ENCODE results near the gene VDAC1.
"Not testable (repeated sequence)": the region's sequence is repeated elsewhere in the genome, so short reads cannot be mapped to it uniquely, and the experiment has no call there.

The VDAC1 gene

DNA sequence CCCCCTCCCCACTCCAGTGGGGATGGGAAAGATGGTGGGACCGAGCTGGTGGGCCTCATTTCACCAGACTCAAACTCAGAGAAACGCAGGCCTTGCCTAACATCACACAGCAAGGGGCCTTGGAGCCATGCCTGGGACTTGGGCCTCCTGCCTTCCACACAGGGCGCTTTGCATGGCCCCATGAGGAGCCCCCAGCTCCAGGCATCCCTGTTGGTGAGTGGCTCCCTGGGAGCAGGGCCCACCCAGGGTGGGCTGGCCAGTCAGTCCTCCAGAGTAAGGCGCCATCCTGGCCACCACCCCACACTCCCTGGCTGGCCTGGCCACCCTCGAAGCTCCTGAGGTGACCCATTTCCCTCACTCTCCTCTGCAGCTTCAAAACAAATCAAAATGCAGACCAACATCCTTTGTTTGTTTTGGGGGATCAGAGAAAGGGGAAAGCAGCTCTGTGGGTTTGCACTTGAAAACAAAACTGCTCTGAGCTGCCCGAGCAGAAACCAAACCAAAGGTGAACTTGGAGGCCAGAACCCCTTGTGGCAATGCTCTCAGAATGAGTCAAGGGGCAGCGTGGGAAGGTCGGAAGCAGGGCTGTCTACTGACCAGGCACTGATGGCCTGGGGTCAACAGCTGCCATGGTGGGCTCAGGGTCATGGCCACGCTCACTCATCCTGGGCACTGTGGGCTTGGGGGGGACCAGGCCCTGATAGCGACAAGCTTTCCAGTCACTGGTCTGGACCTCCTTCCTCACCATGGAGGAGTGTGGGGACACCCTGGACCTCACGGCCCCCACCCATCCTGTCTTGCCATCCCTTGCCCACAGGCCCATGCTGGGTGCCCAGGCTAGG, 37.0 kb upstream of the VDAC1 start:
- H3K27me3 ChIP-seq (ENCODE audit: control insufficient read depth, insufficient read depth, low read length) = no peaks in the 10 kb centered on the region
- no peaks in the 10 kb centered on the region for H3K9me3 ChIP-seq (ENCODE audit: control insufficient read depth, insufficient read depth, low read length)
- H3K36me3 ChIP-seq (ENCODE audit: control insufficient read depth, insufficient read depth, low read length) = no peaks in the 10 kb centered on the region
- H3K4me3 ChIP-seq (ENCODE audit: low read depth, low read length) = no peak overlapping the region
- no peak overlapping the region for H3K27ac ChIP-seq (ENCODE audit: low read depth, low read length)
- H3K9ac ChIP-seq (ENCODE audit: low read depth, low read length) = no peak overlapping the region
- peaks cover 12% of the 10 kb centered on the region; the same call in 1 of the 2 replicates for H3K4me1 ChIP-seq (ENCODE audit: control insufficient read depth, insufficient read depth, low read length)

- no peaks in the 10 kb centered on the region for H3K9me3 ChIP-seq (ENCODE audit: control insufficient read depth, insufficient read depth, low read length)
- H3K36me3 ChIP-seq (ENCODE audit: control insufficient read depth, insufficient read depth, low read length) = no peaks in the 10 kb centered on the region
- H3K27ac ChIP-seq (ENCODE audit: low read depth, low read length) = no peak overlapping the region
- H3K4me3 ChIP-seq (ENCODE audit: low read depth, low read length) = no peak overlapping the region
- H3K9ac ChIP-seq (ENCODE audit: low read depth, low read length) = no peak overlapping the region
- no peaks in the 10 kb centered on the region for H3K27me3 ChIP-seq (ENCODE audit: control insufficient read depth, insufficient read depth, low read length)
- peaks cover 8% of the 10 kb centered on the region; the same call in 1 of the 2 replicates for H3K4me1 ChIP-seq (ENCODE audit: control insufficient read depth, insufficient read depth, low read length)
Observed at GRCh38 chr5:134038138-134038537, 33.4 kb upstream of the VDAC1 start.

- no peaks in the 10 kb centered on the region for H3K9me3 ChIP-seq (ENCODE audit: control insufficient read depth, insufficient read depth, low read length)
- no peak overlapping the region for H3K27ac ChIP-seq (ENCODE audit: low read depth, low read length)
- H3K4me3 ChIP-seq (ENCODE audit: low read depth, low read length) = no peak overlapping the region
Observed at GRCh38 chr5:134037160-134037559, 32.4 kb upstream of the VDAC1 start.

GRCh38 chr5:134034326-134034725, 29.6 kb upstream of the VDAC1 start:
- Histone ChIP-seq H3K27ac (ENCODE audit: low read depth, low read length) (no peak overlapping the region), H3K9me3 (ENCODE audit: control insufficient read depth, insufficient read depth, low read length) (no peaks in the 10 kb centered on the region), H3K36me3 (ENCODE audit: control insufficient read depth, insufficient read depth, low read length) (no peaks in the 10 kb centered on the region), H3K9ac (ENCODE audit: low read depth, low read length) (no peak overlapping the region), H3K4me1 (ENCODE audit: control insufficient read depth, insufficient read depth, low read length) (peaks cover 5% of the 10 kb centered on the region; the same call in 1 of the 2 replicates), H3K27me3 (ENCODE audit: control insufficient read depth, insufficient read depth, low read length) (no peaks in the 10 kb centered on the region), H3K4me3 (ENCODE audit: low read depth, low read length) (no peak overlapping the region)

More at GRCh38 chr5:134037160-134037559, 32.4 kb upstream of the VDAC1 start:
- H3K27me3 ChIP-seq (ENCODE audit: control insufficient read depth, insufficient read depth, low read length) = no peaks in the 10 kb centered on the region
- no peaks in the 10 kb centered on the region for H3K36me3 ChIP-seq (ENCODE audit: control insufficient read depth, insufficient read depth, low read length)
- H3K4me1 ChIP-seq (ENCODE audit: control insufficient read depth, insufficient read depth, low read length) = peaks cover 8% of the 10 kb centered on the region; the same call in 1 of the 2 replicates
- H3K9ac ChIP-seq (ENCODE audit: low read depth, low read length) = no peak overlapping the region

GRCh38 chr5:134030303-134030964, 25.7 kb upstream of the VDAC1 start:
- not testable (repeated sequence) for H3K27ac ChIP-seq (ENCODE audit: low read depth, low read length); H3K9ac ChIP-seq (ENCODE audit: low read depth, low read length); H3K36me3 ChIP-seq (ENCODE audit: control insufficient read depth, insufficient read depth, low read length); H3K4me3 ChIP-seq (ENCODE audit: low read depth, low read length); H3K9me3 ChIP-seq (ENCODE audit: control insufficient read depth, insufficient read depth, low read length); H3K27me3 ChIP-seq (ENCODE audit: control insufficient read depth, insufficient read depth, low read length); H3K4me1 ChIP-seq (ENCODE audit: control insufficient read depth, insufficient read depth, low read length)

DNA sequence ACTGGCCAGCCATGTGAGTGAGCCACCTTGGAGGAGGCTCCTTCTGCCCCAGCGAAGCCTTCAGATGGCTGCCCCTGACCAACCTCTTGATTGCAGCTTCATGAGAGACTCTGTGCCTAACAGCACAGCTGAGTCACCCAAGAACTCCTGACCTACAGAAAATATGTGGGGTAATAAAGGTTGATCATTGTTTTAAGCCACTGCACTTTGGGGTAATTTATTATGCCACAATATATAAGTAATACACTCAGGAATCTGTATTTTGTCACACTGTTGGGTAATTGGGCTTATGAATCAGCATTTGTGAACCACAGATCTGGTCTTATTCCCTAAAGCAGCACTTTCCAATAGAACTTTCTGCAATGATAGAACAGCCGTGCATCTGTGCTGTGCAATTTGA, 24.4 kb upstream of the VDAC1 start:
- Histone ChIP-seq H3K4me3 (ENCODE audit: low read depth, low read length) (no peak overlapping the region), H3K27me3 (ENCODE audit: control insufficient read depth, insufficient read depth, low read length) (no peaks in the 10 kb centered on the region), H3K9me3 (ENCODE audit: control insufficient read depth, insufficient read depth, low read length) (no peaks in the 10 kb centered on the region), H3K27ac (ENCODE audit: low read depth, low read length) (no peak overlapping the region), H3K36me3 (ENCODE audit: control insufficient read depth, insufficient read depth, low read length) (no peaks in the 10 kb centered on the region), H3K9ac (ENCODE audit: low read depth, low read length) (no peak overlapping the region), H3K4me1 (ENCODE audit: control insufficient read depth, insufficient read depth, low read length) (no peaks in the 10 kb centered on the region)

DNA sequence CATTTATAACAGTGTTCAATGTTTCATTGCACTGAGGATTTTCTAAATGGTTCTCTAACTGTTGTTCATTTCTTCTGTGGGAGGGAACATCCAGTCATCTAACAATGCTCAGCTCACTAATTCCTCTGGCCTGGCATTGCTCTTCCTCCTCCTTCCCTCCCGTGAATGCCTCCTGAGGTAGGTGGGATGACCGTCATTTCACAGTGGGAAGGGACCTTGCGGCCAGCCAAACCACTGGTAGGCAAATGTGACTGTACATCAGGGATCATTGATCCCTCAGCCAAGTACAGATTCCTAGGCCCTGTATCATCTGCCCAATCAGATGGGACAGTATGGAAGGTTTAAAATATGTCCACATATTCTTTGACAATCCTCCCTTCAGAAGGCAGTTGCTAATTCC, 23.7 kb upstream of the VDAC1 start:
- H3K27ac ChIP-seq (ENCODE audit: low read depth, low read length) = no peak overlapping the region
- no peak overlapping the region for H3K9ac ChIP-seq (ENCODE audit: low read depth, low read length)
- H3K4me3 ChIP-seq (ENCODE audit: low read depth, low read length) = no peak overlapping the region
- no peaks in the 10 kb centered on the region for H3K4me1 ChIP-seq (ENCODE audit: control insufficient read depth, insufficient read depth, low read length)
- no peaks in the 10 kb centered on the region for H3K36me3 ChIP-seq (ENCODE audit: control insufficient read depth, insufficient read depth, low read length)
- no peaks in the 10 kb centered on the region for H3K27me3 ChIP-seq (ENCODE audit: control insufficient read depth, insufficient read depth, low read length)
- no peaks in the 10 kb centered on the region for H3K9me3 ChIP-seq (ENCODE audit: control insufficient read depth, insufficient read depth, low read length)

GRCh38 chr5:134027288-134027615, 22.5 kb upstream of the VDAC1 start:
- no peaks in the 10 kb centered on the region for H3K9me3 ChIP-seq (ENCODE audit: control insufficient read depth, insufficient read depth, low read length)
- H3K36me3 ChIP-seq (ENCODE audit: control insufficient read depth, insufficient read depth, low read length) = no peaks in the 10 kb centered on the region
- H3K4me1 ChIP-seq (ENCODE audit: control insufficient read depth, insufficient read depth, low read length) = no peaks in the 10 kb centered on the region
- H3K27me3 ChIP-seq (ENCODE audit: control insufficient read depth, insufficient read depth, low read length) = no peaks in the 10 kb centered on the region
- H3K4me3 ChIP-seq (ENCODE audit: low read depth, low read length) = no peak overlapping the region
- no peak overlapping the region for H3K9ac ChIP-seq (ENCODE audit: low read depth, low read length)
- no peak overlapping the region for H3K27ac ChIP-seq (ENCODE audit: low read depth, low read length)

GRCh38 chr5:134026521-134027287, 21.9 kb upstream of the VDAC1 start:
- Histone ChIP-seq H3K27ac (ENCODE audit: low read depth, low read length) (no peak overlapping the region), H3K9me3 (ENCODE audit: control insufficient read depth, insufficient read depth, low read length) (no peaks in the 10 kb centered on the region), H3K36me3 (ENCODE audit: control insufficient read depth, insufficient read depth, low read length) (no peaks in the 10 kb centered on the region), H3K4me3 (ENCODE audit: low read depth, low read length) (no peak overlapping the region), H3K4me1 (ENCODE audit: control insufficient read depth, insufficient read depth, low read length) (no peaks in the 10 kb centered on the region), H3K27me3 (ENCODE audit: control insufficient read depth, insufficient read depth, low read length) (no peaks in the 10 kb centered on the region), H3K9ac (ENCODE audit: low read depth, low read length) (no peak overlapping the region)

DNA sequence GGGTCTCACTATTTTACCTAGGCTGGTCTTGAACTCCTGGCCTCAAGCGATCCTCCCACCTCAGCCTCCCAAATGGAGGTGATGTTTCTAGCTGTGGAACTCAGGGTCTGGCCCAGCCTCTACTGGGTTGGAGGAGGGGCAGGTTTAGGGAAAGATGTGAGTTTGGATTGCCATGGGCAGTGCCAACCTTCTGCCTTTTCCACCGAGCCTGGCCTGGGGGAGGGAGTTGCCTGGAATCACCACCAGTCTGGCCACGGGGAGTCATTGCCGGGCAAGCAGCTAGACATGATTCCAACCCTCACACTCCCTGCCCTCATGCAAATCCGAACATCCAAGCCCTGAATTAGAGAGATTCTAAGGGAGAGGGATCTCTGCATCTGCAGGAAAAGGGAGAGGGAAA, 21.0 kb upstream of the VDAC1 start:
- Histone ChIP-seq H3K4me1 (ENCODE audit: control insufficient read depth, insufficient read depth, low read length) (no peaks in the 10 kb centered on the region), H3K27me3 (ENCODE audit: control insufficient read depth, insufficient read depth, low read length) (no peaks in the 10 kb centered on the region), H3K9ac (ENCODE audit: low read depth, low read length) (no peak overlapping the region), H3K27ac (ENCODE audit: low read depth, low read length) (no peak overlapping the region), H3K4me3 (ENCODE audit: low read depth, low read length) (no peak overlapping the region), H3K36me3 (ENCODE audit: control insufficient read depth, insufficient read depth, low read length) (no peaks in the 10 kb centered on the region), H3K9me3 (ENCODE audit: control insufficient read depth, insufficient read depth, low read length) (no peaks in the 10 kb centered on the region)

DNA sequence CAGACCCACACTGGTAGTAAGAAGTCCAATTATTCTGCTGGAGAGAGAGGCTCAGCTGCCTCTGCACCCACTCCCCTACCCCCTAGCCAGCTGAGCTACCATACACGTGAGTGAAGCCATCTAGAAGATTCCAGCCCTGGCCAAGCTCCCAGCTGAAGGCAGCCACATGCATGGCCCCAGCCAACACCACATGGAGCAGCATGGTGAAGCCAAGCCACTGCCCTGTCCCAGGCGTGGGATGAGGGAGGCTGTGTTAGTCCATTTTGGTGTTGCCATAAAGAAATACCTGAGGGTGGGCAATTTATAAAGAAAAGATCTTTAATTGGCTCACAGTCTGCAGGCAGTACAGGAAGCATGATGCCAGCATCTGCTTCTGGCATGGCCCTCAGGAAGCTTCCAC, 20.0 kb upstream of the VDAC1 start:
- Histone ChIP-seq H3K9ac (ENCODE audit: low read depth, low read length) (no peak overlapping the region), H3K27ac (ENCODE audit: low read depth, low read length) (no peak overlapping the region)

More for the DNA sequence above, 20.0 kb upstream of the VDAC1 start:
- Histone ChIP-seq H3K36me3 (ENCODE audit: control insufficient read depth, insufficient read depth, low read length) (no peaks in the 10 kb centered on the region), H3K9me3 (ENCODE audit: control insufficient read depth, insufficient read depth, low read length) (no peaks in the 10 kb centered on the region), H3K27me3 (ENCODE audit: control insufficient read depth, insufficient read depth, low read length) (no peaks in the 10 kb centered on the region), H3K4me3 (ENCODE audit: low read depth, low read length) (no peak overlapping the region), H3K4me1 (ENCODE audit: control insufficient read depth, insufficient read depth, low read length) (no peaks in the 10 kb centered on the region; the same call in 1 of the 2 replicates)

Measured in HUES48 (cell line).